Neural cell (in vitro differentiated cells): ENCODE data around the gene PHTF2. TPM values are rescaled to one million over a fixed set of nuclear protein-coding genes. Genes with fewer than 3 reads are reported as not detected.

Experiments
- H2AFZ ChIP-seq: fragments of 200-600, 300-800 bp; sonication (generic), shearing (Covaris generic); 2 replicates; pipeline ENCODE4 v1.6.0; 2014; ENCODE audit warnings: low read depth, mild to moderate bottlenecking, antibody characterized with exemption, low read length, moderate library complexity
- H3F3A ChIP-seq: fragments of 200-600 bp; shearing (Covaris generic); 2 replicates; pipeline ENCODE4 v1.6.1; 2016; ENCODE audit warnings: mild to moderate bottlenecking, moderate library complexity, mixed read lengths, antibody characterized with exemption, low read length; ENCODE audit not compliant: insufficient read depth, poor library complexity, severe bottlenecking
- H3K27ac ChIP-seq: fragments of 200-600, 300-800 bp; sonication (generic), shearing (Covaris generic); 2 replicates; pipeline ENCODE4 v1.5.1; 2014; ENCODE audit warnings: mild to moderate bottlenecking, low read length, moderate library complexity
- H3K27me3 ChIP-seq: fragments of 300-800, 200-600 bp; sonication (generic), shearing (Covaris generic); 2 replicates; pipeline ENCODE4 v1.6.0; 2014; ENCODE audit warnings: mild to moderate bottlenecking, low read depth, low read length, moderate library complexity; ENCODE audit not compliant: insufficient read depth
- H3K36me3 ChIP-seq: fragments of 300-800, 200-600 bp; sonication (generic), shearing (Covaris generic); 2 replicates; pipeline ENCODE4 v1.5.1; 2014; ENCODE audit warnings: mild to moderate bottlenecking, antibody characterized with exemption, low read length, moderate library complexity; ENCODE audit not compliant: insufficient read depth
- H3K4me2 ChIP-seq: fragments of 300-800, 200-600 bp; sonication (generic), shearing (Covaris generic); 2 replicates; pipeline ENCODE4 v1.6.0; 2014; ENCODE audit warnings: mild to moderate bottlenecking, low read length
- H3K4me3 ChIP-seq: fragments of 300-800, 200-600 bp; sonication (generic), shearing (Covaris generic); 2 replicates; pipeline ENCODE4 v1.5.1; 2014; ENCODE audit warnings: mild to moderate bottlenecking, low read length, moderate library complexity
- H3K79me2 ChIP-seq: fragments of 200-600 bp; shearing (Covaris generic); replicated peaks from 2 replicates; pipeline ENCODE4 v1.6.0; 2014; ENCODE audit warnings: mild to moderate bottlenecking, low read length, moderate library complexity; ENCODE audit not compliant: insufficient read depth
- H3K9ac ChIP-seq: fragments of 300-800, 200-600 bp; sonication (generic), shearing (Covaris generic); 2 replicates; pipeline ENCODE4 v1.6.1; 2016; ENCODE audit warnings: mild to moderate bottlenecking, low read length, mixed read lengths
- H3K9me2 ChIP-seq: fragments of 200-600 bp; shearing (Covaris generic); 2 replicates; pipeline ENCODE4 v1.6.1; 2016; ENCODE audit warnings: mild to moderate bottlenecking, low read length, mixed read lengths; ENCODE audit not compliant: insufficient read depth
- H3K9me3 ChIP-seq: fragments of 200-600, 300-800 bp; sonication (generic), shearing (Covaris generic); 2 replicates; pipeline ENCODE4 v1.6.1; 2016; ENCODE audit warnings: mild to moderate bottlenecking, mixed run types, low read length, moderate library complexity, mixed read lengths
- H4K20me1 ChIP-seq: fragments of 200-600 bp; shearing (Covaris generic); 2 replicates; pipeline ENCODE4 v1.6.1; 2016; ENCODE audit warnings: mild to moderate bottlenecking, mixed run types; ENCODE audit not compliant: insufficient read depth
- CTCF ChIP-seq: fragments of 450-650 bp; IDR thresholded peaks from 2 replicates; pipeline ENCODE4 v1.5.1; 2014; ENCODE audit warnings: antibody characterized with exemption, mild to moderate bottlenecking, moderate library complexity; ENCODE audit not compliant: poor library complexity, severe bottlenecking
- EP300 ChIP-seq: fragments of 450-650 bp; conservative IDR thresholded peaks from 2 replicates; pipeline ENCODE4 v1.6.1; 2014; ENCODE audit warnings: antibody characterized with exemption, mild to moderate bottlenecking, moderate library complexity; ENCODE audit not compliant: poor library complexity, severe bottlenecking
- EZH2 ChIP-seq: fragments of 200-600, 300-800 bp; shearing (Covaris generic), sonication (generic); IDR thresholded peaks from 2 replicates; pipeline ENCODE4 v1.6.1; 2014; ENCODE audit warnings: antibody characterized with exemption, low read length, borderline replicate concordance, mild to moderate bottlenecking; ENCODE audit not compliant: insufficient read depth, poor library complexity, severe bottlenecking
- MXI1 ChIP-seq: fragments of 450-650 bp; conservative IDR thresholded peaks from 2 replicates; pipeline ENCODE4 v1.6.1; 2014; ENCODE audit warnings: antibody characterized with exemption, mild to moderate bottlenecking; ENCODE audit not compliant: poor library complexity, severe bottlenecking
- POLR2AphosphoS5 ChIP-seq: IDR thresholded peaks from 2 replicates; pipeline ENCODE4 v1.6.1; 2012
- RAD21 ChIP-seq: fragments of 450-650 bp; conservative IDR thresholded peaks from 2 replicates; pipeline ENCODE4 v1.6.1; 2014; ENCODE audit warnings: antibody characterized with exemption, mild to moderate bottlenecking, moderate library complexity
- SMC3 ChIP-seq: fragments of 450-650 bp; conservative IDR thresholded peaks from 2 replicates; pipeline ENCODE4 v1.6.1; 2014; ENCODE audit warnings: antibody characterized with exemption, mild to moderate bottlenecking, moderate library complexity; ENCODE audit not compliant: poor library complexity
- TAF1 ChIP-seq: IDR thresholded peaks from 2 replicates; pipeline ENCODE4 v1.6.1; 2012; ENCODE audit warnings: low read depth
- polyA plus RNA-seq: library from polyadenylated mRNA; depleted of rRNA; stranded (reverse); fragments of >200 nt; gene quantifications from 2 replicates; pipeline ENCODE4 v1.2.3, GENCODE V29; 2014
- TF ChIP-seq, protein P1 (sequence below): IDR thresholded peaks from 2 replicates; pipeline ENCODE4 v1.6.1; 2012; ENCODE audit warnings: borderline replicate concordance

PHTF2 gene
- polyA plus RNA-seq, 1 donor from 2014 or later: 34.4 TPM

DNA sequence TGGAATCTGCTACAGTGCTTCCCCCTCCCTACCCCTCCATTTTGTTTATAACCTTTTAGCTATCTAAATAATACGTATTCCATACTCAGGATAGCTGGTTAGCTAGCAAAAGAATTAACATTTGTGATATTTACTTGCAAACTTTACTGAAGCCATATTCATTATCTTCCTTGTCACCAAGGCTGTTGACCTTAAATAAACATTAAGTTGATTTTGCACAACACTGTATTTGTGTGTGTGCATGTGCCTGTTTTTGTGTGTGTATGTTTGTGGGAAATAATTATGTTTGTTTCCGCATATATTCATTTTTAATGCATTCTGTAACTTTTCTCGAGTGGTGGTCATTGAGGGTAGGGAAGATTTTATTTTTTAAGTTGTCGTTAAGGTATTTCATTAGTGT, 16.2 kb upstream of the PHTF2 start:
- Histone ChIP-seq H3K9ac (no peak overlapping the region), H3K27ac (no peak overlapping the region), H3K36me3 (no peaks in the 10 kb centered on the region), H3K27me3 (no peaks in the 10 kb centered on the region), H3K79me2 (no peaks in the 10 kb centered on the region), H4K20me1 (no peaks in the 10 kb centered on the region), H3K4me2 (no peak overlapping the region), H3K4me3 (no peak overlapping the region), H3K9me2 (no peaks in the 10 kb centered on the region), H2AFZ (no peak overlapping the region), H3F3A (no peaks in the 10 kb centered on the region), H3K9me3 (no peaks in the 10 kb centered on the region)
- no peak for TF ChIP-seq EZH2
- no peak for TF ChIP-seq POLR2AphosphoS5
- TF ChIP-seq TAF1: no peak

DNA sequence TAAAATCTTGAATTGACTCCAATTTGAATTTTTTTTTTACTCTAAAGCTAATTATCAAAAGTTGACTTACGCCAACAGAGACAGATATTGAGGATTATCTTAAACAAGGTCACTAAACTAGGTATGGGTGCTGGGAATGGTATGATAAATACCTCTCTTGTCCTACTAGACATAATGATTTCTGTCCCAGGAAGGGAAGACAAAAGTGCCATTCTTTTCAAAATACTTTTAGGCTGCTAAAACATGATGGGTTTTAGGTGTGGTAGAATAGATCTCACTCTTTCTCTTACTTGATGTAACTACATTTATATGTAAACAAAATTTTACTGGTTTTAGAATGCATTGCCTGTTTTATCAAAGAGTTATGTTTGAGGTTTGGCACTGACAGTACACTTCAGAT, 15.5 kb upstream of the PHTF2 start:
- Histone ChIP-seq H3K4me2 (no peak overlapping the region), H3K4me3 (no peak overlapping the region), H3K79me2 (no peaks in the 10 kb centered on the region), H3K9ac (no peak overlapping the region), H3F3A (no peaks in the 10 kb centered on the region), H2AFZ (no peak overlapping the region), H3K9me2 (no peaks in the 10 kb centered on the region), H3K9me3 (no peaks in the 10 kb centered on the region), H3K27ac (no peak overlapping the region), H4K20me1 (no peaks in the 10 kb centered on the region), H3K27me3 (no peaks in the 10 kb centered on the region), H3K36me3 (no peaks in the 10 kb centered on the region)
- TF ChIP-seq EP300 (no peak), RAD21 (no peak), MXI1 (no peak), SMC3 (no peak), TAF1 (no peak), EZH2 (no peak), CTCF (no peak), POLR2AphosphoS5 (no peak)
- TF ChIP-seq, protein P1, sequence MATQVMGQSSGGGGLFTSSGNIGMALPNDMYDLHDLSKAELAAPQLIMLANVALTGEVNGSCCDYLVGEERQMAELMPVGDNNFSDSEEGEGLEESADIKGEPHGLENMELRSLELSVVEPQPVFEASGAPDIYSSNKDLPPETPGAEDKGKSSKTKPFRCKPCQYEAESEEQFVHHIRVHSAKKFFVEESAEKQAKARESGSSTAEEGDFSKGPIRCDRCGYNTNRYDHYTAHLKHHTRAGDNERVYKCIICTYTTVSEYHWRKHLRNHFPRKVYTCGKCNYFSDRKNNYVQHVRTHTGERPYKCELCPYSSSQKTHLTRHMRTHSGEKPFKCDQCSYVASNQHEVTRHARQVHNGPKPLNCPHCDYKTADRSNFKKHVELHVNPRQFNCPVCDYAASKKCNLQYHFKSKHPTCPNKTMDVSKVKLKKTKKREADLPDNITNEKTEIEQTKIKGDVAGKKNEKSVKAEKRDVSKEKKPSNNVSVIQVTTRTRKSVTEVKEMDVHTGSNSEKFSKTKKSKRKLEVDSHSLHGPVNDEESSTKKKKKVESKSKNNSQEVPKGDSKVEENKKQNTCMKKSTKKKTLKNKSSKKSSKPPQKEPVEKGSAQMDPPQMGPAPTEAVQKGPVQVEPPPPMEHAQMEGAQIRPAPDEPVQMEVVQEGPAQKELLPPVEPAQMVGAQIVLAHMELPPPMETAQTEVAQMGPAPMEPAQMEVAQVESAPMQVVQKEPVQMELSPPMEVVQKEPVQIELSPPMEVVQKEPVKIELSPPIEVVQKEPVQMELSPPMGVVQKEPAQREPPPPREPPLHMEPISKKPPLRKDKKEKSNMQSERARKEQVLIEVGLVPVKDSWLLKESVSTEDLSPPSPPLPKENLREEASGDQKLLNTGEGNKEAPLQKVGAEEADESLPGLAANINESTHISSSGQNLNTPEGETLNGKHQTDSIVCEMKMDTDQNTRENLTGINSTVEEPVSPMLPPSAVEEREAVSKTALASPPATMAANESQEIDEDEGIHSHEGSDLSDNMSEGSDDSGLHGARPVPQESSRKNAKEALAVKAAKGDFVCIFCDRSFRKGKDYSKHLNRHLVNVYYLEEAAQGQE: no peak

DNA sequence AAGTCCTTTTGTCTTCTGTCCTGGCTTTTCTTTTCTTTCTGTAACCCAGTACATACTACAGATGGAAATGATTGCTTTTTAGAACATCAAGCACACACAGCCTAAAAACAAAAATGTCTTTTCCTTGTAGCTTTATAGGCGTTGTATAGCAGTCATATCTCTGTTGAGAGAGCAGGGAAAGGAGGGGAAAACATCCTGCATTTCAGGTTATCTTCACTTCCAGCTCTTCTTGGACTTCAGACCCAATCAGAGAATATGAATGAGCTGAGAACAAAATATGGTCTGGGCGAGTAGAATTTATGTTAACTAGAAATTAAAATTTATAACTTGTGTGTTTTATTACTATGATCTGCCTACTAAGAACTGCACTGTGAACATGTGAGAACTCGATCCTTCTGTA, 15.0 kb upstream of the PHTF2 start:
- H3K4me2 ChIP-seq: no peak overlapping the region
- no peaks in the 10 kb centered on the region for H3K79me2 ChIP-seq
- H3K4me3 ChIP-seq: no peak overlapping the region
- H3K27me3 ChIP-seq: no peaks in the 10 kb centered on the region
- no peaks in the 10 kb centered on the region for H3F3A ChIP-seq
- H3K27ac ChIP-seq: no peak overlapping the region
- H3K9ac ChIP-seq: no peak overlapping the region
- H3K36me3 ChIP-seq: no peaks in the 10 kb centered on the region
- TF ChIP-seq EZH2 (no peak), TAF1 (no peak), CTCF (no peak), SMC3 (no peak), RAD21 (no peak), POLR2AphosphoS5 (no peak), MXI1 (no peak), EP300 (no peak)
- TF ChIP-seq, protein P1: no peak
- H4K20me1 ChIP-seq: no peaks in the 10 kb centered on the region
- H3K9me2 ChIP-seq: no peaks in the 10 kb centered on the region
- no peaks in the 10 kb centered on the region for H3K9me3 ChIP-seq
- H2AFZ ChIP-seq: no peak overlapping the region
